HuH-7.5 (cell line): ENCODE data around the gene CD1D.
"Not testable (repeated sequence)": the region's sequence is repeated elsewhere in the genome, so short reads cannot be mapped to it uniquely, and the experiment has no call there.

Source experiments
- DNase-seq: peaks from one replicate; pipeline ENCODE4 v3.0.0; 2011; ENCODE audit warnings: low spot score

The CD1D gene

DNA sequence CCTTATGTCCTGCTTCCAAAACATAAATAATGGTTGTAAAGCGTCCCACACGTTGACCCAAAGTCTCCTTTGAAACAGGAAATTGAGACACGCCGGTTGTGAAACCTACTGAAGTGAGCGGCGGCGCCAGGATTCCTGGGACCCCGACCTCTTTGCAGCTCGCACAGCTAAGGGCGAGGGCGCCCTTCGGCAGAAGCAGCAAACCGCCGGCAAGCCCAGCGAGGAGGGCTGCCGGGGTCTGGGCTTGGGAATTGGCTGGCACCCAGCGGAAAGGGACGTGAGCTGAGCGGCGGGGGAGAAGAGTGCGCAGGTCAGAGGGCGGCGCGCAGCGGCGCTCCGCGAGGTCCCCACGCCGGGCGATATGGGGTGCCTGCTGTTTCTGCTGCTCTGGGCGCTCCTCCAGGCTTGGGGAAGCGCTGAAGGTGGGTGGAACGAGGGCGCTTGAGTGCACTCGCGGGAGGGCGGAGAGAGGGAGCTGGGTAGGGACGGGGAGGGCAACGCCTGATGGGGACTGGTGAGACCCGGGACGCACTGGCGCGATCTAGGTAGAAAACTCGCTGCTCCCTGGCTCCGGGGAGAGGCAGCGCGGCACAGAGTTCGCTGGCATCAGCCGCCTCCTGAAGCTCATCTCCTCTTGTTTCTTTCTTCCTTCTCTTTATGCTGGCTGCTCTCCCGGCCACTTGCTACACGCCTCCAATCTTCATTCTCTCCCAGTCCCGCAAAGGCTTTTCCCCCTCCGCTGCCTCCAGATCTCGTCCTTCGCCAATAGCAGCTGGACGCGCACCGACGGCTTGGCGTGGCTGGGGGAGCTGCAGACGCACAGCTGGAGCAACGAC is at the start of gene CD1D:
CD1D (plus strand) TSS at position 155 of the 836 bp plus-strand sequence; CDS start at position 362, 207 bp downstream.
- no peak for DNase-seq

GRCh38 chr1:158131217-158131616 is 49.5 kb upstream of the CD1D start:
- no peak for DNase-seq

- DNase-seq = no peak
These were observed 39.9 kb upstream of the CD1D start for GRCh38 chr1:158140764-158141192.

GRCh38 chr1:158145173-158145719 is 35.4 kb upstream of the CD1D start:
- no peak for DNase-seq

- no peak for DNase-seq
These were observed 34.5 kb upstream of the CD1D start for GRCh38 chr1:158146165-158146564.

GRCh38 chr1:158146739-158147138 is 34.0 kb upstream of the CD1D start:
- no peak for DNase-seq

- DNase-seq = no peak
These were observed 33.3 kb upstream of the CD1D start for GRCh38 chr1:158147401-158147800.

- DNase-seq = no peak
These were observed 32.8 kb upstream of the CD1D start for GRCh38 chr1:158147869-158148268.

- no peak for DNase-seq
These were observed 32.2 kb upstream of the CD1D start for GRCh38 chr1:158148468-158148867.

DNA sequence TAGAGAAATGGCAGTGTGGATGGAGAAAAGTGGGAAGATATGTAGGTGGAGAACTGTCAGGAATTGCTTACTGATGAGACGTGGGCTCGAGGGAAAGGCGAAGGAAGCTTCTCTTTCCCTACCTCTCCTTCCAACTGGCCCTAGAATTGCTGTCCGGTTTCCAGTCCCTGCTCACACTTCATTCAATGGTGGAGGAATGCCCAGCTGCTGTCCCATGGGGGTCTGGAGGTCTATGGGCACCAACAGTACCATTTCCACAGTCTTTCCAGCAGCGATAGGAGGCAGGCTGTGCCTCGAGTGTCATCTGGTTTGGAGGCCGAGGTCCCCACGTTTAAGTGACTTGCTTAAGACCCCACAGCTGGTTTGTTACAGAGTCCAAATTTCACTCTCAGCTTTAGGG is 31.5 kb upstream of the CD1D start:
- no peak for DNase-seq

GRCh38 chr1:158149577-158150269 is 31.0 kb upstream of the CD1D start:
- DNase-seq = peak; percentile 35

DNA sequence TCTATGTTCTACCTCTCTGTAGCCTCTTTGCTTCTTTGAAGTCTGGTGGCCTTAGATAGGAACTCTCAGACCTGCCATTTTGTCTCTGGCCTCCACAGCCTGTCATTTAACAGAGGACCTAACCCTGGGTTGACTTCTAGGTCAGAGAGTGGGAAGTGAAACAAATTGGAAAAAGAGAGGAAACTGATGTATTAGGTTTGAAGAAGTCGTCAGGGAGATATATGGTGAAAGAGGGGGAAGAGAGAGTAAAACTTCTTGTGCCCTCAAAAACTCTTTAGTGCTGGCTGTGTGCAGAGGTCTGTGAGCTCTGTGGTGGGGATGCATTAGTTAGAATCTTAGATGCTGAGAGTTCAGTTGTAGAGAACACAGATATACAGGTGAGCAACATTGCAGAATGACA is 30.2 kb upstream of the CD1D start:
- no peak for DNase-seq

DNA sequence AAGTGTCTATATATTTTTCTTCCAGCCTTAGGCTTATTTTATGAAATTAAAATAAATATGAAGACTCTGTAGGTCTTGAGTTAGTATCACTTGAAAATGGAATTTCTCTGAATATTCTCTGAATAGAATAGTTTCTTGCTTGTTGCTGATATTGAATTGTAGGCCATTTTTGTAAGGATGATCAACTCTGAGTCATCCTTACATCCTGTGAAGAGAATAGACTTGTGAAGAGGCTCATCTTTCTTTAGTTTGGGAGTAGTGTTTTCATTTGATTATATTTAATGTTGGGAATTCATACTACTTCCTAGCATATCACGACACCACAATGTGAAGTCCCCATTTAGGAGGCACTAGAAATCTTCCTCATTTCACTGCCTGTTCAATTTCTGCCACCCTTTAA is 27.5 kb upstream of the CD1D start:
- no peak for DNase-seq

DNA sequence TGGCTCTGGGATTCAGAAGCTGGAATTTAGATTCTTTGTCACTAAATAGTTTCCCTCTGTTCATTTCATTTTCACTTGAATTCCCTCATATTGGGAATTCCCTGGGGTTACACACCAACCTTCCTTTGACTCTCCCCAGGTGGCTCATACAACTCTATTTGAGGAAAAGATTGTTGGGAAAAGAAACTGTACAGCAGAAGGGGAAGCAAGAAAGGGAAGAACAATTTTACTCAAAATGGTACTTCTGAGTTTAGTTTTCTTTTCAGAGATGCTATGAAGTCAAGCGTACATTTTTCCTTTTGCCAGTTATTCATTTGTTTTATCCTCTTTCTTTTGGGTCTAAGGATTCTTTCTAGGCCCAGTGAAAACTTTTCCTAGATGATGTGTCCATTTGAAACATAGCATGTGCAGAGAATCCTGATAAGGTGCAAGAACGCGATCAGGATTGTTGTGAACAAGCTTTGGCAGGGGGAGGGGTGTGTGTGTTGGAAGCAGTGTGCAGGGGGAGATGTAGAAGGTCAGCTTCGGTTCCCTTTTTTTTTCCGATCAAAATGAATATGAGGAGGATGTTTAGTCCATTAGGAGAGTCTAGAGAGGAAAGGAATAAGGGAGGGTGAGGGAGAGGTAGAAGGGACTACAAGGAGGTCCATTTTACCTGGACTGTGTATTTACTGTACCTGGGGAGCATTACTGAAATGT is 26.8 kb upstream of the CD1D start:
- DNase-seq = no peak

DNA sequence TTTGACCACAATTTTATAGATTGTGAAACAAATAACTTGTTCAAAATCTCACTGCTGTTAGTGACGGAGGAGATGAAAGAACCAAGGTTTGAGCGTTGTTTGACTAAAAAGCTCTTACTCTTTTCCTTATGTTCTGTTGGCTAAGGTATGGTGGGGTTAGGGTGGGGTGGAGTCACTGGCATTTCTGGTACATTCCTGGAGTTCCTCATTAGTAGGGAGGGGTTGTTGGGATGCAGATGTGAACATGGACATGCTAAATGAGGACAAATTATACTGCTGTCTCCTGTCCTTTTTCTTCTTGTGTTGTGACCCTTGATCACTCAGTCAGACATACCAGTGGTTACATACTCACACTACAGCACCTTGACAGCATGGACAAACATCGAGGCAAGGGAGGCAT is 26.2 kb upstream of the CD1D start:
- no peak for DNase-seq

GRCh38 chr1:158155673-158156072 is 25.0 kb upstream of the CD1D start:
- no peak for DNase-seq

- no peak for DNase-seq
These were observed 21.1 kb upstream of the CD1D start for GRCh38 chr1:158159597-158159996.

DNA sequence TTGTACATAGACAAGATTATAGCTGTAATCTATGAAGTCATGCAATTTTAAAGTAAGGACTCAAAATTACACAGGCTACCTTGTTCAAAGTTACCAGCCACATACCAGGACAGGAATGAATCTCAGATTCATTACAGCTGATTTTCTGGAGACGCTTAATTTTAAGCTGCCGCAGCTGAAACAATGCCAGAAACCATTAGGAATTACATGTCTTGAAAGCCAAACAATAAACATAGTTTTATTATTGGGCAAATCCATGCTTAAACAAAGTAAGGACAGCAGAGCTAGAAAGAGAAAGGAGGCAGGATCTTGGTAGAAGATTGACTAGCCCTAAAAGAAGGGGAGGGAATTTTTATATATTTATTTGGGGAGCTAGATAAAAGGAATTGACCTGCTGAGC is 19.2 kb upstream of the CD1D start:
- no peak for DNase-seq

GRCh38 chr1:158163000-158163947 is 17.4 kb upstream of the CD1D start:
- no peak for DNase-seq

- DNase-seq = no peak
These were observed 11.6 kb upstream of the CD1D start for GRCh38 chr1:158169105-158169504.

DNA sequence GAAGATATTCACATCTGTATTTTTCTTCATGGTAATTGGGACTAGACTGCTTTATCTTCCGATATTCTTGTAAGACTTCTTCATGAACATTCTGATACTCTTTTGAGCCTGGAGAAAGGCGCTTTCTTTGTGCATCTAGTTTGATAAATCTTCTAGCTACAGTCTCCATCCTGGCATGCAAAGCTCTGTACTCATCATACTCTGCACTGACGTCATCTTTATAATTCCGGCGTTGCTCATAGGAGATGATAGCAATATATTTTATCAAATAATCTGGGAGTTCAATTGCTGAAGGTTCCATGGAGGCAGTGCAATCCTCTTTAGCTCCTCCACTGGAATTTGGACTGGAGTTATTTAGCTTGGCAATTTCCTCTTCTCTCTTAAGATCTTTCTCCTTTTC is 4.8 kb upstream of the CD1D start:
- not testable (repeated sequence) for DNase-seq
